Renal pelvis (tissue), 12 donors: ENCODE results near the gene SMYD3. TPM values are rescaled to one million over a fixed set of nuclear protein-coding genes. Genes with fewer than 3 reads are reported as not detected.
A peak's percentile ranks its signal among the peaks of the same experiment; 100 is the strongest.

ENCODE experiments used
- DNase-seq: peaks from one replicate; pipeline ENCODE4 v3.0.0-alpha.2; 2013
- long read RNA-seq, 16 experiments: transcript quantifications; one replicate each; lab custom pipeline, GENCODE V29; 2026
- polyA plus RNA-seq, 3 donors: library from polyadenylated mRNA; unstranded; fragments of 120-200 nt; gene quantifications; one replicate each; pipeline ENCODE4 v1.2.1, GENCODE V29; 2013; ENCODE audit not compliant: insufficient read length in 3 of 3

SMYD3 gene
- polyA plus RNA-seq, result 10 to 100 TPM; 25.8 to 30.3 (median 26.1) TPM
- long read RNA-seq, donor 1, transcript SMYD3-201 (7 exons, 1,863 nt), result major isoform, 6 of 6 reads
- long read RNA-seq, donor 1, partial matches to known transcripts, result 0 of 6 reads
- long read RNA-seq, donor 1, other reads (novel, unspliced or antisense), result 0 of 6 reads
- long read RNA-seq, donor 2, transcript SMYD3-201 (7 exons, 1,863 nt), result major isoform, 9 of 12 reads
- long read RNA-seq, donor 2, partial matches to known transcripts, result 0 of 12 reads
- long read RNA-seq, donor 2, other reads (novel, unspliced or antisense), result 0 of 12 reads
- long read RNA-seq, donor 3, transcript SMYD3-201 (7 exons, 1,863 nt), result major isoform, 6 of 14 reads
- long read RNA-seq, donor 3, partial matches to known transcripts, result 0 of 14 reads
- long read RNA-seq, donor 3, other reads (novel, unspliced or antisense), result 5 of 14 reads
- long read RNA-seq, donor 4, transcript SMYD3-201 (7 exons, 1,863 nt), result major isoform, 10 of 16 reads
- long read RNA-seq, donor 4, partial matches to known transcripts, result 5 of 16 reads
- long read RNA-seq, donor 4, other reads (novel, unspliced or antisense), result 0 of 16 reads
- long read RNA-seq, donor 5, partial matches to known transcripts, result 0 of 2 reads
- long read RNA-seq, donor 5, other reads (novel, unspliced or antisense), result 0 of 2 reads
- long read RNA-seq, donor 6, transcript SMYD3-201 (7 exons, 1,863 nt), result major isoform, 8 of 11 reads
- long read RNA-seq, donor 6, partial matches to known transcripts, result 0 of 11 reads
- long read RNA-seq, donor 6, other reads (novel, unspliced or antisense), result 0 of 11 reads
- long read RNA-seq, donor 7, transcript SMYD3-210 (5 exons, 983 nt), result minor isoform, 5 of 16 reads
- long read RNA-seq, donor 7, transcript SMYD3-201 (7 exons, 1,863 nt), result major isoform, 11 of 16 reads
- long read RNA-seq, donor 7, partial matches to known transcripts, result 0 of 16 reads
- long read RNA-seq, donor 7, other reads (novel, unspliced or antisense), result 0 of 16 reads
- long read RNA-seq, donor 8, partial matches to known transcripts, result 0 of 3 reads
- long read RNA-seq, donor 8, other reads (novel, unspliced or antisense), result 0 of 3 reads
- long read RNA-seq, donor 9, transcript SMYD3-201 (7 exons, 1,863 nt), result major isoform, 18 of 27 reads
- long read RNA-seq, donor 9, partial matches to known transcripts, result 5 of 27 reads
- long read RNA-seq, donor 9, other reads (novel, unspliced or antisense), result 0 of 27 reads
- long read RNA-seq, donor 10, transcript SMYD3-201 (7 exons, 1,863 nt), result major isoform, 7 of 8 reads
- long read RNA-seq, donor 10, partial matches to known transcripts, result 0 of 8 reads
- long read RNA-seq, donor 10, other reads (novel, unspliced or antisense), result 0 of 8 reads
- long read RNA-seq, donor 11, partial matches to known transcripts, result 0 of 3 reads
- long read RNA-seq, donor 11, other reads (novel, unspliced or antisense), result 0 of 3 reads
- long read RNA-seq, donor 12, transcript SMYD3-201 (7 exons, 1,863 nt), result major isoform, 14 of 16 reads
- long read RNA-seq, donor 12, partial matches to known transcripts, result 0 of 16 reads
- long read RNA-seq, donor 12, other reads (novel, unspliced or antisense), result 0 of 16 reads
- long read RNA-seq, donor 13, transcript SMYD3-201 (7 exons, 1,863 nt), result major isoform, 5 of 8 reads
- long read RNA-seq, donor 13, partial matches to known transcripts, result 0 of 8 reads
- long read RNA-seq, donor 13, other reads (novel, unspliced or antisense), result 0 of 8 reads
- long read RNA-seq, donor 14, result 0 reads
- long read RNA-seq, donor 15, transcript SMYD3-201 (7 exons, 1,863 nt), result major isoform, 14 of 15 reads
- long read RNA-seq, donor 15, partial matches to known transcripts, result 0 of 15 reads
- long read RNA-seq, donor 15, other reads (novel, unspliced or antisense), result 0 of 15 reads
- long read RNA-seq, donor 16, transcript SMYD3-201 (7 exons, 1,863 nt), result major isoform, 16 of 24 reads
- long read RNA-seq, donor 16, partial matches to known transcripts, result 5 of 24 reads
- long read RNA-seq, donor 16, other reads (novel, unspliced or antisense), result 0 of 24 reads

DNA sequence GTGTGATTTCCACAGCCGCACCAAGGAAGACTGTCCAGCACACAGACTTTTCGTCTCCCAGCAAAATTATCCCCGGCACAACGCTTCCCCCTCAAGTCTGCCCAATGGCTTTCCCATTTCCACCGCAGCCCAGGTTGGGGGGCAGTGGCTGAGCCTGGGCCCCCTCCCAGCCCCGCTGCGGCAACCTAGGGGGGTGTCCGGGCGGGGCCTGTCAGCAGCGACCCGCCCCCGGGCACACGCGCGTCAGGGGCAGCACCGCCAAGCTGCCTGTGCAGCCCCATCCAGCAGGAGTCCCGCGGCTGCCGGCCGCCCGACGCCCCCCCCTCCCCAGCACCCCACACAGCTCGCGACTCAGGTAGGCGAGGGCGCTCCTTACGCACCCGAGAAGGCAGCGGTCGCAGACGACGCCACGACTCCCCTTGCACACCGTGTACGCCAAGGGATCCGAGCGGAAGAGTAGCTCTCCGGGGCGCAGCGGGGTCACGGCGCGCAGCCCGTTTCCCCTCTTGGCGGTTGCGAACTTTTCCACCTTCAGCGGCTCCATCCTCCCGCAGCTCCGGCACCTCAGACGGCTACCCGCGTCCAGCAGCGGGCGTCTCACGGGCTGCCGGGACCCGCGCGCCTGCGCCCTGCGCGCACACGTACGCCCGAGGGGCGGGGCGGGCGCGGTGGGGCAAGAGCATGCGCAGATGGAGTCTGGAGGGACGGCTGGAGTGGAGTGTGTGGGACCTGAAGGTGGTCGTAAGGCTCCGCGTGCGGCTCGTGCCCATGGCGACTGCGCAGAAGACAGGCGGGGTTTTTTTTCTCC lies at the start of gene SMYD3:
Gene SMYD3 (minus strand): TSS at position 606 of the 808 bp plus-strand sequence.
- DNase-seq, result peak; percentile 90

DNA sequence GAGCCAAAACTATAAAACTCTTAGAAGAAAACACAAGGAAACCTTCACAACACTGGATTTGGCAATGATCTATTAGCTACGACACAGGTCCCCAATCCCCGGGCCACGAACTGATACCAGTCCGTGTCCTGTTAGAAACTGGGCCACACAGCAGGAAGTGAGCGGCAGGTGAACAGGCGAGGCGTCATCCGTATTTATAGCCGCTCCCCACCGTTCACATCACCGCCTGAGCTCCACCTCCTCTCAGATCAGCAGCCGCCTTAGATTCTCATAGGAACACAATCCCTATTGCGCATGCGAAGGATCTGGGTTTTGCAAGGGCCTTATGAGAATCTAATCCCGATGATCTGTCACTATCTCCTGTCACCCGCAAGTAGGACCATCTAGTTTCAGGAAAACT lies 47.1 kb upstream of the SMYD3 start:
- no peak for DNase-seq

DNA sequence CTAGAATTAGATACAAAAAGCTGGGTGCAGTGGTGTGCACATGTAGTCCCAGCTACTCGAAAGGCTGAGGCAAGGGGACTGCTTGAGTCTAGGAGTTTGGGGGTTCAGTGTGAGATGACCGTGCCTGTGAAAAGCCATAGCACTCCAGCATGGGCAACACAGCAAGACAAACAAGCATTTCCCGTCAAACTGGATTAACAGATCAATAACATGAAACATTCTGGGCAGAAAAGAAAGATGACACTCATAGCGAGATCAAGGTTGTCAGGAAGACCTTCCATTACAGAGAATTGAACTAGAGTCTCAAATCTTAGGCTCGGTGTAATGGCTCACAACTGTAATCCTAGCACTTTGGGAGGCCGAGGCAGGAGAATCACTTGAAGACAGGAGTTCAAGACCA lies 45.0 kb upstream of the SMYD3 start:
- no peak for DNase-seq

DNA sequence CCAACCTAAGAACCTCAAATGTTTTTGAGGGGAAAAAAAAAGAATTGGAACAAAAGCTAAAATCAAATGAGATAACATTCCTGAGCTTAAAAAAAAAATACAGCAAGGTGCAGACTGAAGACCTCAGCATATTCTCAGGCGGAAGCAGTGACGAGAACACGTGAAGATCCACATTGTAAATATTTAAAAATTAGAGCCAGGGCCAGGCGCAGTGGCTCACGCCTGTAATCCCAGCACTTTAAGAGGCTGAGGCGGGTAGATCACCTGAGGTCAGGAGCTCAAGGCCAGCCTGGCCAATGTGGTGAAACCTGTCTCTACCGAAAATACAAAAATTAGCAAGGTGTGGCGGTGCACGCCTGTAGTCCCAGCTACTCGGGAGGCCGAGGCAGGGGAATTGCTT lies 43.3 kb upstream of the SMYD3 start:
- DNase-seq, result no peak

DNA sequence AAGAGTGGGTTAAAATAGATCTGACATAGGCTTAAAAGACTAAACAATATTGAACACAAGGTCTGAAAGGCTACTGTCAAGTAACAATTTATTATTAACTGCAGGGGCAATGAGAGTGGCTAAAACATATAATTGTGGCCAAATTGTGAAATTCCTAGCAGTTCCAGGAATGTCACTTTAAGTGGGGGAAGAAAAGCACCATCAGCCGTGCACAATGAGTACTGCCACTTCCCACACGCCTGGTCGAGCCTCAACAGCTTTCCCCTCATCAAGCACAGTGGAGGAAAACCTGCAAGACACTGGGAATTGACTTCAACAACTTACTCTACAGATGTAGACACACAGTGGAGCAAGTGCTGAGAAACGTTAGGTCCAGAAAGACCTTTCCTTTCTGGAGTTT lies 42.6 kb upstream of the SMYD3 start:
- no peak for DNase-seq

DNA sequence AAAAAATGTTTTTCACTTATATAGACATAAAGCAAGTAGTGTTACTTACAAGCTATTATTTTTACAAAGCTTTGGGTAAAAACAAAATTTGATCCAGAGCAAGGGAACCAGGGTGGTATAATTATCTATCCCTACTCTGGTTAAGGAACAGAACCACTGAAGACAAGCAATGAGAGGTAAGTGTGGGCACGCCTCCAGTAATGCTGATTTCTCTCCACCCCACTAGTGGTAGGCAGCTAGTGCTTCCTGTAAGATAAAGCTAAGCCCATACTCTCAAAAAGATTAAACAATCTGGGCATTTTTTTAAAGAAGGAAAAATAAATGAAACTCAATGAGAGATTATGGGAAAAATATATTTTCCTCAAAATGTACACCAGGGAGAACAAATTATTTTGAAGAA lies 36.9 kb upstream of the SMYD3 start:
- DNase-seq, result no peak

DNA sequence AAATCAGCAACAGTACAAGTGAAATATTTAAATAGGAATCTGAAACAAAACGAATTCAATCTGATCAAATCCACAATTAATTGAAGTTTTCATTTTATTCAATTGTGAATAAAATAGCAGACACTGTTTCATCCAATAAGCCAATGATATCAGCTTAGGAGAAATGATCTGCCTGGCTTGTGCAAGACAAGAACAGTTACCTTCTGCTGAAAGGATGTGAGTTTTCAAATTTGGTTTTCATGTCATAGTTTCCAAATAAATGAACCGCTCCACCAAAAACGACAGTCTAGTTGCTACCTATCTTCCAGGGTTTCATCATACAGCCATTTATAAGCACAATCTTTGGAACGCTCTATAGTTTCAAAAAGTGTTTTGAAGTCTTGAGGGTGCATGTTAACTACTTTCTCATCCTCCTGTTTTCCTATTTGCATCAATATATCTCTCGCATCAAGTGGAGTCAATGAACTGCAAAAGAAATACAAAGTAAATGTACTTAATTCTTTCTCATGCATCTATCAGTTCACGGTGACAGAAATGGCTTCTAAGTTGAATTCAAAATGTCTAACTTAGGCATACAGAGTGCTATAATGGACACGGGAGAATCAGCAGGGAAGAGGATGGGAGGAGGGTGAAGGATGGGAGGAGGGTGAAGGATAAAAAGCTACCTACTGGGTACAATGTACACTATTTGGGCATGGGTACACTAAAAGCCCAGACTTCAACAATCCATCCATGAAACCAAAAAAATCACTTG lies 33.8 kb upstream of the SMYD3 start:
- DNase-seq, result no peak

DNA sequence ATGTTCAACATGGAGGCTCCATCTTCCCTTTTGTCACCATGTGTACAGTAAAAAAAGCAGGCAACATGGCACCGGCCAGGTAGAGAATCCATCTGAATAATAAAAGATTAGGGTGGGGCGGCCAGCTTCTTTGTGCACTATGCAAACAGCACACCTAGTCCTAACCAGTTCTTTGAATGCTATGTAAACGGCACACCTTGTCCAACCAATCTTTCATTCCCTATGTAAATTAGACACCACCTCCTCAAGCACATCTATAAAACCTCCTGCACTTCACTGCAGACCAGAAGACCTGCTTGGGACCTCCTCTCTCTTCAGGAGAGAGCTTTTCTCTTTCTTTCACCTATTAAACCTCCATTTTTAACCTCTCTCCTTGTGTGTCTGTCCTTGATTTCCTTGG lies 30.8 kb upstream of the SMYD3 start:
- DNase-seq, result no peak

DNA sequence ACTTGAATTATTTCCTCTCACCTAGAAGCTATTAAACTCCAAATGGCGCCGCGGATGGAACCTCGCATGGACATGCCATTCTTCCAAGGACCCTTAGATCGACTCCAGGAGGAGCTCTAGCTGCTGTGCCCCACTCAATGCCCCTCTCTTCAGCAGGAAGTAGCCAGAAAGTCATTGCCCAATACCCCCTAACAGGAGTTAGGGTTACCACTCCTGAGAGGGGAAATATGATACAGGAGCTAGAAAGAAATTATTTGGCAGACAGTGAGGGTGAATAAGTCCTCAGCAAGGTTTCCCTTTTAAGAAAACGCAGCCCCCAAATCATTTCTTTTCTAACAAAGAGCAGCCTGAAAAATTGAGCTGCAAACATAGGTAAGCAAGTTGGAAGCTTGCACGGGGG lies 30.4 kb upstream of the SMYD3 start:
- no peak for DNase-seq

DNA sequence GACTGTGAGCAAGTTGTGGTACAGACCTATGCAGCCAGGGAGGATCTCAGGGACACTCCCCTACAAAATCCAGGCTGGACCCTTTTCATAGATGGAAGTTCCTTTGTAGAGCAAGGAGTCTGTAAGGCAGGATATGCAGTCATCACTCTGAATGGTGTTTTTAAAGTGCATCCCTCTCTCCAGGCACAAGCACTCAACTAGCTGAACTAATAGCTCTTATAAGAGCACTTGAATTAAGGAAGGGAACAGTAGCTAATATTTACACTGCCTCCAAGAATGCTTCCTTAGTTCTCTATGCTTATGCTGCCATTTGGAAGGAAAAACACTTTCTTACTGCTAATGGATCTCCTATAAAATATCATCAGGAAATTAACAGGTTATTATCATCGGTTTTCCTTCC lies 27.0 kb upstream of the SMYD3 start:
- no peak for DNase-seq

DNA sequence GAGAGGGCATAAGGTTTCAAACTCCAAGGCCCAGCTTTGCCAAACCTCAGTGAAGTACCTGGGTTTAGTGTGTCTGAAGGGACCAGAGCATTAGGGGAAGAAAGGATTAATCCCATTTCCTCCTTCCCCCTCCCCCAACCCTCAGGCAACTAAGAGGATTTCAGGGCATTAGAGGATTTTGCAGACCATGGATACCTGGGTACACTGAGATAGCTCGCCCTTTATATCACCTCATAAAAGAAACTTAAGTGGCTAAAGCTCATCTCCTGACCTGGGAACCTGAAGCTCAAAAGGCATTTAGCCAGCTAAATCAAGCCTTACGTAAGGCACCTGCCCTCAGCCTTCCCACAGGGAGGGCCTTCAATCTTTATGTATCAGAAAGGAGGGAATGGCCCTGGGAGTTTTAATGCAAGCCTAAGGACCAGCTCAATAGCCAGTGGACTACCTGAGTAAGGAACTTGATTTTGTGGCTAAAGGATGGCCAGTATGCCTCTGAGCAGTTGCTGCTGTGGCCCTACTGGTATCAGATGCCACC lies 26.4 kb upstream of the SMYD3 start:
- no peak for DNase-seq

DNA sequence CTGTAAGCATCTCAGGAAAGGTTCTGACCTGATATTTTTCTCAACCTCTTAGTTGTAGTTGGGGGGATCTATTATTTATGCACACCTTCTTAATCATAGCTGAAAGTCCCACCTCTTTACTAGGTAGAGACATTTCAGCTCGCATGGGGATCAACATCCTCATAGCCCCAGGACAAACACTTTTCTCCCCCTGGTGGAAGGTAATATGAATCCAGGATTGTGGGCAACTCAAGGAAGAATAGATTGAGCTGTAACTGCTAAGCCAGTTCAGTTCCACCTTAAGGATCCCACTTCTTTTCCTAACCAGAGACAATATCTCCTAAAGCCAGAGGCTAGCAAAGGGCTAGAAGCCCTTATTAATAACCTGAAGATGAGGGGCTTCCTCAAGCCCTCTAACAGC lies 25.4 kb upstream of the SMYD3 start:
- no peak for DNase-seq

DNA sequence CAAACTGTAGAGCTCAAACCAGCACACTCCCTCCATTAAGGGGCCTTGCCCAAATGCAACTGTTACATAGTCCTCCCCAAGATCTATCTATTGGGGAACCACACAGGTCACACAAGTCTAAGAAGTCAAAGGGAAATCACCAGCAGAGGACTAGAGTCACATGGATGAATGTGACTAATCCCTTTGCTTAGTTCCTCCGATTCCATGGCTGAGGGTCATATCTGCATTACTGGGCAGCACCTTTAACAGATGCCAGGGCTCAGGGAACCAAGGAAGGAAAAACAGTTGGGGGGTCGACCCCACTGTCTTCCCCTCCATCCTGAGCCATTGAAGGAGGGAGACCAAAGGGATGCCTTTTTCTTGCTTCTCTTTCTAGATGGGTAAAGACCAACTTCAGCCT lies 23.4 kb upstream of the SMYD3 start:
- no peak for DNase-seq

DNA sequence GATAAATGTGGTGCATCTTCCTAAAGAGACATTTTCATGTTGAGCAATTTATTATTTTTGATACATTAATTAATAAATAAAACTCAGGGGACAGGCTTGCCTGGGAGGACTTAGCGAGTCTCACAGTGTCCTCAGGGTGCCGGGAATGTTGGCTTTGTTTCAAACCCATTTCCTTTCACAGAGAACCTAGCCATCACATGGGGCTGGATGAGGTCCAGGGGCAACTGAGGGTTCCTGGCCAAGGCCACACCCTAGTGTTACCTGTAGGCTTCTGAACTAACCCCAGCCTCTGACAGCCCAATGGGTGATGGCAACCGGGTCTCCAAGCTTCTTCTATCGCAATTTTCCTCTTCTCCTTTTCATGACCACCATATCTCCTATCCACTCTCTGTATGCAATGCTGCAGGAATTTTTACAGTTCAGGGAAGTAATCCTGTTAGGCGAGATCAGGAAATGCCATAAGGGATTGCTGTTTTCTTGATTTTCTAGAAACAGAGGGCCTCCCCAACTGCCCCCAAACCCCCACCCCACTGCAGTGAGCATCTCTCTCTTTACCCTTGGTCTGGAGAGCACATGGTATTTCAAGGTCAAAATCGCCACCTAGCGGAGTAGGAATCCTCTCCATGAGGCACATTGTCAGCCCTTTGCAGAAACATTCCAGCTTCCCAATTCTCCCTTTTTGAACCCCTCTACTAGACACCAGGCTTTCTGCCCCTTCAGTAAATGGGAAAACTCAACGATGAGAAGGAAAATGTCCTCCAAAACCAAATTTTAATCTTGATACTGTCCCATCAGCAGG lies 22.1 kb upstream of the SMYD3 start:
- no peak for DNase-seq

DNA sequence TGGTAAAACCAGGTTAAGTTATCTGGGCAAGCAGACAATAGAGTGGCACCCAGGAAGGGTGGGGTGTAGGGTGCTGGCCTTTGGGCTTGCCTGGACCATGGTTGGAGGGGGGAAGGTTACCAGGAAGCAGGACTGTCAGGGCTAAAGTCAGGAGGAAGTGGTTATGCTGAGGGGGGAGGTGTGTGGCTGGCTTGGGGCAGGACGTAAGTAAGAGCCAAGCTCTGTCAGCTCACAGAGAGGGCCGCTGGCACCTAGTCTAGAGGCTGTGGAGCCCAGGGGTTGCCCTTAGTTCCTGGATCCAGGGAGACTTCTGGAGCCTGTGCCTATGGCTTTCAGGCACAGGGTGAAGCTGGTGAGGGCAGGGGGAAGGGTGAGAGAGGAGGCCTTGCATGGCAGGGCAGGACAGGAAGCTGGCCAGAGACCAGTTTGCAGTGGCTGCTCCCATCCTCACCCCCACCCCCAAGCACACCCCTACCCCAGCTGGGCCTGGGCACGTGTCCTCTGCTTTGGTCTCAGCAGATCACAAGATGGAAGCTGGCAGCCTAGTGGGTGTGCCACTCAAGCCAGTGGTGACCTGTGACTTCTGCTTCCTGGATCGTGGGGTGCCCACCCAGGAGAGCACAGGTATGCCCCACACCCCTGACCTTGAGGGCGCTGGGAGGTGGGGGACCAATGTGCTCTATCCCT lies 20.5 kb upstream of the SMYD3 start:
- no peak for DNase-seq

DNA sequence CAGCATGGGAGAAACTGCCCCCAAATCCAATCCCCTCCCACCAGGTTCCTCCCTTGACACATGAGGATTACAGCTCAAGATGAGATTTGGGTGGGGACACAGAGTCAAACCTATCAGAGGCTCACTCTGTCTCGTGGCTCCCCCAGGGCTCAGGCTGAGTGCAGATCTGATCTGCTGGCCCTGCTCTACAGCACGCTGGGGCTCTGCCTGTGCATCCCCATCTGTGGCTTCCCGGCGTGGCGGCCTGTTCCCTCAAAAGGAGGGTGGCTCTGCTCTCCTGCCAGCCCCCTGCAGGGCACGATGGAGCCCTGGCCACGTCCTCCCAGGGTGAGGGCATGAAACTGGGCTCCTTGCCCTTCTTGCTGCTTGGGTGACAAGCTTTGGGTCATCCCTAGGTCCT lies 19.8 kb upstream of the SMYD3 start:
- DNase-seq, result no peak

DNA sequence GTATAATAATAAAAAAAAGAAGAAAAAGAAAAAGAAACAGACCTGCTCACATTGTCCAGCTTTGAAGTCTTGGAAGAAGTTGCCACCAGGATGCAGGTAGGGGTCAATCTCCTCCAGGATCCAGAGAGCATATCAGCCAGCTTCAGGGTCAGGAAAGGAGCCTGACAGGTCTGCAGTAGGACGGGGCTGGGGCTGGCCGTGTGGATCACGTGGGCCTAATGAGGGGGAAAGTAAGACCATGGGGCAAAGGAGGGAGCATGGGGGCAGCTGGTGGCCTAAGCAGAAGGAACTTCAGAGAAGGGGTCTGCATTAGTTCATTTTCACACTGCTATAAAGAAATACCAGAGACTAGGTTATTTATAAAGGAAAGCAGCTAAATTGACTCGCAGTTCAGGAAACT lies 19.3 kb upstream of the SMYD3 start:
- no peak for DNase-seq
